HFF-Myc (cell line): Measurements from ENCODE around the gene PPIL6.

Experiments
- DNase-seq: peaks from one replicate; pipeline ENCODE4 v3.0.0-alpha.2; 2011; ENCODE audit warnings: low read depth; ENCODE audit errors: extremely low read depth
- H3K4me3 ChIP-seq: replicated peaks from 2 replicates; pipeline ENCODE4 v1.5.1; 2011; ENCODE audit warnings: low read depth, mild to moderate bottlenecking, control low read depth, low read length
- TF ChIP-seq, protein P1 (sequence below): IDR thresholded peaks from 2 replicates; pipeline ENCODE4 v1.5.1; 2012; ENCODE audit warnings: mild to moderate bottlenecking, low read depth, low read length, control low read depth; ENCODE audit errors: missing control alignments

Gene PPIL6

DNA sequence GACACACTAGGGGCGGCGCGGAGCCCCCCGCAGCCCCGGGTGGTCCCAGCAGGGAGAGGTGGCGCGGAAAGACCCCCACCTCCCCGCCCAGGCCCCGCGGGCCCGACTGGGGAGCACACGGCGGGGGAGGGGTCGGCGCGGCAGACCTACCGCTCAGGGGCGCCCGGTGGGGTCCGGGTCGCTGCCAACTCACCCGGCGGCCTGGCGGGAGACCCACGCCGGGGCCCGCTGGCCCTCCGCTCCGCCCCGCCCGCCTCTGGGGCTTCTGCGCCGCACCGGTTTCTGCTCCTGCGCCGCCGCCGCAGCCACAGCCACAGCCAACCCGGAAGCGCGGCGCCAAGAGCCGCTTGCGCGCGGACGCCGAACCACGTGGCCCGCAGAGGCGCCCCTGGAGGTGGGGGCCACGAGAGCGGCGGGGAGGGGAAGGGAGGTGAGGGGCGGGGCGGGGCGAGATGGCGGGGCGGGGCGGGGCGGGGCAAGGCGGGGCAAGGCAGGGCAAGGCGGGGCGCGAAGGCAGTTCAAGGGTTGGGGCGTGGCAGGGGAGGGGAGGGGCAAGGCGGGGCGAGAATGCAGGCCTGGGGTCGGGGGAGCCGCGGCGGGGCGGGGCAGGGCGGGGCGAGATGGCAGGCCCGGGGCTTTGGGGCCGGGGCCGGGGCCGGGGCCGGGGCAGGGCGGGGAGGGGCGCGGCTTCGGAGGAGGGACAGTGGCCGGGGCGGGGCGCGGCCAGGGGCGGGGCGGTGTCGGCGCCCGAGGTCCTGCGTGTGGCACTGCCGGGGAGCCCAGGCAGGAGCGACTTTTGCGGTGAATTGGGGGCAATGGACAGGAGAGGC is 42.7 kb upstream of the PPIL6 start, which contains the start of gene ZBTB24:
ZBTB24 (minus strand) TSS at position 315 of the 830 bp plus-strand sequence. CDS start 1,193 bp downstream, outside the sequence.
- peak within 1 kb of the TSS; percentile 75 for H3K4me3 ChIP-seq
- DNase-seq: no peak
- TF ChIP-seq, protein P1, sequence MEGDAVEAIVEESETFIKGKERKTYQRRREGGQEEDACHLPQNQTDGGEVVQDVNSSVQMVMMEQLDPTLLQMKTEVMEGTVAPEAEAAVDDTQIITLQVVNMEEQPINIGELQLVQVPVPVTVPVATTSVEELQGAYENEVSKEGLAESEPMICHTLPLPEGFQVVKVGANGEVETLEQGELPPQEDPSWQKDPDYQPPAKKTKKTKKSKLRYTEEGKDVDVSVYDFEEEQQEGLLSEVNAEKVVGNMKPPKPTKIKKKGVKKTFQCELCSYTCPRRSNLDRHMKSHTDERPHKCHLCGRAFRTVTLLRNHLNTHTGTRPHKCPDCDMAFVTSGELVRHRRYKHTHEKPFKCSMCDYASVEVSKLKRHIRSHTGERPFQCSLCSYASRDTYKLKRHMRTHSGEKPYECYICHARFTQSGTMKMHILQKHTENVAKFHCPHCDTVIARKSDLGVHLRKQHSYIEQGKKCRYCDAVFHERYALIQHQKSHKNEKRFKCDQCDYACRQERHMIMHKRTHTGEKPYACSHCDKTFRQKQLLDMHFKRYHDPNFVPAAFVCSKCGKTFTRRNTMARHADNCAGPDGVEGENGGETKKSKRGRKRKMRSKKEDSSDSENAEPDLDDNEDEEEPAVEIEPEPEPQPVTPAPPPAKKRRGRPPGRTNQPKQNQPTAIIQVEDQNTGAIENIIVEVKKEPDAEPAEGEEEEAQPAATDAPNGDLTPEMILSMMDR: no peak

DNA sequence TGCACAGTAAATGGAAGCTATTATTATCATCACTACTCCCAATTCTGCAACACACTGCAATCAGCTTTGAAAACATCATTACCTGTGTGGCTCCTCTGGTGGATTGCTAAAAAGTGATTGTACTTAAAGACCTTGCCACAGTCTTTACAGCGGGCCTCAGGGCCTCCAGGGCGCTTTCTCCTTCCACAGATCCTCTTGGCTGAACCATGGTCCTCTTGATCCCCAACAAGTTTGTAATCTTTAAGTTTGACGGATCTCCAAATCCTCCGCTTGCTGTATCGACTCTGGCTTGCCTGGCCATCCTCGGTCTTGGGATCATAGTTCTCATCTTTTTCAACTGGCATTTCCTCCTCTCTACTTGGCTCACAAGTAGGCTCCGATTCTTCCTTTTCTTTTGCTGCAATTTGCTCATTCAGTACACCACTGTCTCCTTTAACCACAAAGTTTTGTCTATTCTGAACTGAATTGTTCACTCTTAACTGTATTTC is 40.6 kb upstream of the PPIL6 start:
- H3K4me3 ChIP-seq: peak overlapping the region; percentile 32
- TF ChIP-seq, protein P1: no peak

DNA sequence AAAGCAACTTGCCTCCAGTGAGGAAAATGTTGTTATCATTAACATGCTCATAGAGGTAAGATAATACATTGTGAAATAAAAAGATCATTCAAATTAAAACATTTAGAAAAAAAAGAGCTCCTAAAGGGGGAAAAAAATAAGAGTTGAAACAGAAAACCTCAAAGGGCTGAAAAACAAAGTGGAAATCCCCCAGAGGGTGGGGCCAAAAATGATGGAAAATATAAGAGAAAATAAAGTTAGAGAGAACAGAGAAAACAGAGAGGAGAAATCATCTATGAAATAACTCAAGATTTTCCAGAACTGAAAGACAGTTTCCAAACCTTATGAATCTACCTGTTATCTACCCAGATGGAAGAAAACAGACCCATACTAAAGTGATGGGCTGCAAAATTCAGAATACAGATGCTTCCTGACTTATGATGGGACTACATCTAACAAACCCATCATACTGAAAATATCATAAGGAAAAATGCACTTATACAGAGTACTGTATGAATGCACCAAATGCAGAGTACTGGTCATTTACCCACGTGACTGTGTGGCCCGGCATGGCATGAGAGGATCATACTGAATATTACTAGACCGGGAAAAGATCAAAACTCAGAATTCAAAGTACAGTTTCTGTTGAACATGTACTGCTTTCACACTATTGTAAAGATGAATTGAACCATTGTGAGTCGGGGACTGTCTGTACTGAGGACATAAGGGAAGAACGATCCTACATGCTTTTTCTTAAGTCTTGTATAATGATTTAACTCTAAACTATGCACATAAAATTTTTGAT is 38.6 kb upstream of the PPIL6 start:
- TF ChIP-seq, protein P1: no peak
- H3K4me3 ChIP-seq: peak overlapping the region; percentile 35
- DNase-seq: no peak

More for the DNA sequence above, 40.6 kb upstream of the PPIL6 start:
- no peak for DNase-seq

DNA sequence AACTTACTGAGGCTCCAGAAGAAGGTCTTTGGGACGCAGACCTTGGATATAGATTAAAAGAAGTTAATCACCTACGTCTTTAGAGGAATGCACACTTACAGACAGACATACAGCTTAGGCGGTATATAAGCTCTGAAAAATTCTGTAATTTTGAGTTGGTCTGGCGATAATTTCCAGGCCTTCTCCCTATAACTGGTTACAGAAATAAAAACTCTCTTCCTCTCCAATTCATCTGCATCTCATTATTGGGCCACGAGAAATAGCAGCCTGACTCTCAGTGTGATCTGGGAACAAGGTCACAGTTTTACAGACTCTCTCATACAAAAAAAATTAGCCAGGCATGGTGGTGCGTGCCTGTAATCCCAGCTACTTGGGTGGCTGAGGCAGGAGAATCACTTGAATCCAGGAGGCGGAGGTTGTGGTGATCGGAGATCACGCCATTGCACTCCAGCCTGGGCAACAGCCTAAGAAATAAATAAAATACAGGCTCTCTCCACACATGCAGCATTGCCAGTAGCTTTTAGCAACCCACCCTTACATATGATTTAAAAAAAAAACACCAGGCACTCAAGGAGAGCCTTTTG is 37.9 kb upstream of the PPIL6 start:
- no peak for DNase-seq
- H3K4me3 ChIP-seq: peak overlapping the region; percentile 35
- TF ChIP-seq, protein P1: no peak

DNA sequence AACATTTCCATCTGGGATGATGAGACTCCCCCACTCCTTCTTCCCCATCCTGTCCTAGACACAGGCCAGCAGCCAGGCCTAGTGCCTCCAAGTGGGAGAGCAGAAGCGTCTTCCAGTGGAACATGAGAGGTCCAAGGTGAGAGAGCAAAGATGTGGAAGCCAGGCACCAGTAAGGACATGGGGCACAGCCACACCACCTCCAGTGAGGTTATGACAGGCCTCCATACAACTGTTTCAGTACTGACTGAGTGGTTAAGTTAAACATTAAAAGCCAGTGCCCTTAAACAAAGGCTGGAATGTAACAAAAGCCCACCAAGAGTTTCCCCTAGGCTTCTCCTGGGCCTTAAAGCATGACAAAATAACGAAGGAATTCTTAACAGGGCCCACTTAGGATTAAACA is 37.3 kb upstream of the PPIL6 start:
- TF ChIP-seq, protein P1: no peak
- peak overlapping the region; percentile 35 for H3K4me3 ChIP-seq
- DNase-seq: no peak

DNA sequence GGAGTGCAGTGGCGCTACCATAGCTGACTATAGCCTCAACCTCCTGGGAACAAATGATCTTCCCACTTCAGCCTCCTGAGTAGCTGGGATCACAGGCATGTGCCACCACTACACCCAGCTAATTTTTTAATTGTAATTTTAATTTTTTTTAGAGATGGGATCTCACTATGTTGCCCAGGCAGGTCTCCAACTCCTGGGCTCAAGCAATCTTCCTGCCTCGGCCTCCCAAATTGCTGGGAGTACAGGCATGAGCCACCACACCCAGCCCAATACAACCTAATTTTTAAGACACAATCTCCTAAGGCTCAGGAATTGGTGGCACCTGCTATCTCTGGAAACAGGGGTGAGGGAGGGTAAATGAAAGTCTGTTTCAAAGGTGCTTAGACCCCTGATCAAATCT is 36.8 kb upstream of the PPIL6 start:
- no peak for DNase-seq
- peak overlapping the region; percentile 35; the same call in 1 of the 2 replicates for H3K4me3 ChIP-seq
- TF ChIP-seq, protein P1: no peak
